Endodermal cell (in vitro differentiated cells): Measurements from ENCODE around the gene ANKRD29. TPM values are rescaled to one million over a fixed set of nuclear protein-coding genes. Genes with fewer than 3 reads are reported as not detected.

ENCODE experiments used
- DNase-seq: peaks from one replicate; pipeline ENCODE4 v3.0.0-alpha.2; 2017
- H3K27ac ChIP-seq: 2 replicates; pipeline ENCODE4 v1.5.1; 2013; ENCODE audit warnings: mild to moderate bottlenecking, low read depth, low read length, moderate library complexity
- H3K27me3 ChIP-seq: 2 replicates; pipeline ENCODE4 v1.6.1; 2013; ENCODE audit warnings: mild to moderate bottlenecking, low read length, moderate library complexity; ENCODE audit not compliant: insufficient read depth, control insufficient read depth, poor library complexity, severe bottlenecking
- H3K36me3 ChIP-seq: 2 replicates; pipeline ENCODE4 v1.7.0; 2013; ENCODE audit warnings: mild to moderate bottlenecking, low read length, moderate library complexity; ENCODE audit not compliant: control insufficient read depth, insufficient read depth
- H3K4me1 ChIP-seq: one replicate; pipeline ENCODE4 v1.7.0; 2013; ENCODE audit warnings: low read length; ENCODE audit not compliant: control insufficient read depth, insufficient read depth
- H3K4me3 ChIP-seq: 2 replicates; pipeline ENCODE4 v1.5.1; 2013; ENCODE audit warnings: mild to moderate bottlenecking, low read length, moderate library complexity
- H3K9ac ChIP-seq: 2 replicates; pipeline ENCODE4 v1.6.1; 2013; ENCODE audit warnings: mild to moderate bottlenecking, low read length, moderate library complexity; ENCODE audit not compliant: poor library complexity, severe bottlenecking; ENCODE audit errors: extremely low read depth
- H3K9me3 ChIP-seq: 2 replicates; pipeline ENCODE4 v1.6.1; 2013; ENCODE audit warnings: mild to moderate bottlenecking, low read length, moderate library complexity; ENCODE audit not compliant: control insufficient read depth
- H3K27ac Mint-ChIP-seq: 2 replicates; pipeline ENCODE4 v1.8.0; 2020; ENCODE audit warnings: mixed read lengths
- H3K27me3 Mint-ChIP-seq: 2 replicates; pipeline ENCODE4 v1.8.0; 2021; ENCODE audit warnings: mild to moderate bottlenecking, mixed read lengths; ENCODE audit not compliant: insufficient read depth
- H3K36me3 Mint-ChIP-seq: 2 replicates; pipeline ENCODE4 v1.8.0; 2020; ENCODE audit warnings: low read depth, mixed read lengths
- H3K4me1 Mint-ChIP-seq: 2 replicates; pipeline ENCODE4 v1.8.0; 2020; ENCODE audit warnings: mixed read lengths
- H3K4me3 Mint-ChIP-seq: 2 replicates; pipeline ENCODE4 v1.8.0; 2020; ENCODE audit warnings: mild to moderate bottlenecking, moderate library complexity, mixed read lengths
- H3K9me3 Mint-ChIP-seq: 2 replicates; pipeline ENCODE4 v1.8.0; 2020; ENCODE audit warnings: mild to moderate bottlenecking, mixed read lengths
- CTCF ChIP-seq: fragments of 200-600 bp; sonication (generic); conservative IDR thresholded peaks from 2 replicates; pipeline ENCODE4 v1.5.0; 2021; ENCODE audit warnings: antibody characterized with exemption, mild to moderate bottlenecking
- WGBS, 2 experiments: methylation state at CpG; one replicate each; pipeline versions ENCODE4 v1.1.5 to v1.1.7; 2013; ENCODE audit warnings: missing lambda C conversion rate in 2 of 2, mixed read lengths in 1 of 2; ENCODE audit not compliant: insufficient coverage in 1 of 2, insufficient read length in 1 of 2; 5-methylcytosine and 5-hydroxymethylcytosine counted together
- total RNA-seq, 2 donors: library from RNA; stranded (reverse); fragmentation: NEBNext Ultra II Directional in 1 of 2; extraction: Animal tissue kit (Norgen Biotek cat#: 25700) in 1 of 2; gene quantifications; 2 replicates in 1 of 2; 3 replicates in 1 of 2; pipeline ENCODE4 v1.2.1, GENCODE V29; 2021

ANKRD29 gene
- total RNA-seq, 2 donors from 2014 or later, result 0.44 to 0.73 TPM

GRCh38 chr18:23648940-23649607 is 13.6 kb downstream of the ANKRD29 start:
- Mint-ChIP-seq H3K27me3 (no peaks in the 10 kb centered on the region), H3K36me3 (no peaks in the 10 kb centered on the region), H3K9me3 (no peaks in the 10 kb centered on the region), H3K27ac (no peak overlapping the region), H3K4me1 (peaks cover 2% of the 10 kb centered on the region), H3K4me3 (no peak overlapping the region)
- H3K4me3 ChIP-seq, result no peak overlapping the region
- H3K4me1 ChIP-seq, result no peaks in the 10 kb centered on the region
- DNase-seq, result no peak
- no peaks in the 10 kb centered on the region for H3K27me3 ChIP-seq
- 88 to 95% methylated on average over 8 of the region's 8 CpGs for WGBS, 2 experiments
- TF ChIP-seq CTCF, result no peak
- H3K9ac ChIP-seq, result no peak overlapping the region
- H3K36me3 ChIP-seq, result no peaks in the 10 kb centered on the region
- H3K9me3 ChIP-seq, result no peaks in the 10 kb centered on the region
- H3K27ac ChIP-seq, result no peak overlapping the region

GRCh38 chr18:23648456-23648855 is 14.3 kb downstream of the ANKRD29 start:
- Mint-ChIP-seq H3K4me3 (no peak overlapping the region), H3K36me3 (no peaks in the 10 kb centered on the region), H3K27me3 (no peaks in the 10 kb centered on the region), H3K9me3 (no peaks in the 10 kb centered on the region), H3K27ac (no peak overlapping the region), H3K4me1 (peaks cover 2% of the 10 kb centered on the region)
- TF ChIP-seq CTCF, result no peak
- H3K27me3 ChIP-seq, result no peaks in the 10 kb centered on the region
- H3K9ac ChIP-seq, result no peak overlapping the region
- no peaks in the 10 kb centered on the region for H3K9me3 ChIP-seq
- H3K4me3 ChIP-seq, result no peak overlapping the region
- WGBS, 2 experiments, result 91 to 100% methylated on average over 1 to 3 of the region's 3 CpGs
- no peak overlapping the region for H3K27ac ChIP-seq
- DNase-seq, result no peak
- H3K36me3 ChIP-seq, result no peaks in the 10 kb centered on the region
- H3K4me1 ChIP-seq, result peaks cover 3% of the 10 kb centered on the region

GRCh38 chr18:23646282-23646681 is 16.4 kb downstream of the ANKRD29 start:
- Histone ChIP-seq H3K27ac (no peak overlapping the region), H3K9me3 (peaks cover 13% of the 10 kb centered on the region), H3K27me3 (no peaks in the 10 kb centered on the region), H3K36me3 (no peaks in the 10 kb centered on the region), H3K4me1 (peaks cover 3% of the 10 kb centered on the region), H3K9ac (no peak overlapping the region), H3K4me3 (no peak overlapping the region)
- 82 to 98% methylated on average over 2 of the region's 2 CpGs for WGBS, 2 experiments
- Mint-ChIP-seq H3K9me3 (peaks cover 4% of the 10 kb centered on the region), H3K27me3 (peaks cover 5% of the 10 kb centered on the region), H3K4me1 (peaks cover 7% of the 10 kb centered on the region), H3K36me3 (no peaks in the 10 kb centered on the region), H3K4me3 (no peak overlapping the region), H3K27ac (no peak overlapping the region)
- DNase-seq, result no peak
- TF ChIP-seq CTCF, result no peak
